ENCODE results near the gene HSPB3.

DNA sequence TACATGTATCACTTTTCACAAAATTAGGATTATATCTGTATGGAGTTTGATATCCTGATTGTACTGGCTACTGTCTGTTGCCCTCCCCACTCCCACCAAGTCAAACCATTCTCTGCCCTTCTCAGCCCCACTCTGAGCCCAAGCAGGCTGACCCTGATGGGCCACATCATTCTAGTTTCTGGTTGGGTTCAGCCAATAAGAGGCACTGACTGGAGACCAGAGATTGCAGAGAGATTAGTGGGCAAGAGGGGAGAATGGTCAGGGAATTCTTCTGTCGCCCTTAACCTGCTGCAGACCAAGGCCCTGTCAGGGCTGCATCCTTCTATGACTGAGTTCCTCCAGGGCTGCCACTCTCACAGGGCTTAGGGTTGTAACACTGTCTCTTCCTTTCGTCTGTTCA, 2.7 kb downstream of the HSPB3 start:
- TF ChIP-seq SP1 (IDR thresholded peaks at IDR 0.05) (no peak), NFRKB (IDR thresholded peaks at IDR 0.05) (no peak), HDGF (IDR thresholded peaks at IDR 0.05; ENCODE audit: borderline replicate concordance) (no peak), FOXA1 (IDR thresholded peaks at IDR 0.05) (no peak), CTBP1 (IDR thresholded peaks at IDR 0.05; ENCODE audit: borderline replicate concordance) (no peak), FOXM1 (IDR thresholded peaks at IDR 0.05; ENCODE audit: borderline replicate concordance) (no peak), FOXK2 (IDR thresholded peaks at IDR 0.05) (no peak), L3MBTL2 (conservative IDR thresholded peaks at IDR 0.05) (no peak), ELF4 (IDR thresholded peaks at IDR 0.05) (no peak), TARDBP (IDR thresholded peaks at IDR 0.05) (no peak), BHLHE40 (IDR thresholded peaks at IDR 0.05; ENCODE audit: borderline replicate concordance) (no peak), ARNT (IDR thresholded peaks at IDR 0.05) (no peak), SUZ12 (IDR thresholded peaks at IDR 0.05) (no peak)
- TF ChIP-seq, protein P1, sequence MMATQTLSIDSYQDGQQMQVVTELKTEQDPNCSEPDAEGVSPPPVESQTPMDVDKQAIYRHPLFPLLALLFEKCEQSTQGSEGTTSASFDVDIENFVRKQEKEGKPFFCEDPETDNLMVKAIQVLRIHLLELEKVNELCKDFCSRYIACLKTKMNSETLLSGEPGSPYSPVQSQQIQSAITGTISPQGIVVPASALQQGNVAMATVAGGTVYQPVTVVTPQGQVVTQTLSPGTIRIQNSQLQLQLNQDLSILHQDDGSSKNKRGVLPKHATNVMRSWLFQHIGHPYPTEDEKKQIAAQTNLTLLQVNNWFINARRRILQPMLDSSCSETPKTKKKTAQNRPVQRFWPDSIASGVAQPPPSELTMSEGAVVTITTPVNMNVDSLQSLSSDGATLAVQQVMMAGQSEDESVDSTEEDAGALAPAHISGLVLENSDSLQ (IDR thresholded peaks at IDR 0.05), result no peak
